Spleen (tissue), 7 donors: ENCODE results near the gene S100A6.
"Not testable (repeated sequence)": the region's sequence is repeated elsewhere in the genome, so short reads cannot be mapped to it uniquely, and the experiment has no call there.

Source experiments
- CTCF ChIP-seq, 11 experiments: fragments of 200-600 bp in 7 of 11; fragments of 450-650 bp in 4 of 11; sonication (generic) in 4 of 11; IDR thresholded peaks in 8 of 11; conservative IDR thresholded peaks in 3 of 11; 1 replicate in 7 of 11; 2 replicates in 4 of 11; pipeline versions ENCODE4 v1.4.0 to v1.8.0; 2016 to 2021; ENCODE audit warnings: antibody characterized with exemption in 11 of 11, inconsistent platforms in 4 of 11, mild to moderate bottlenecking in 1 of 11
- POLR2A ChIP-seq, 3 donors: fragments of 450-650 bp; IDR thresholded peaks; one replicate each; pipeline ENCODE4 v1.5.1; 2017; ENCODE audit warnings: antibody characterized with exemption in 3 of 3, mild to moderate bottlenecking in 1 of 3
- POLR2AphosphoS5 ChIP-seq, 3 donors: sonication (generic); formaldehyde crosslinking; IDR thresholded peaks; one replicate each; pipeline ENCODE4 v1.5.1; 2017; ENCODE audit warnings: antibody characterized with exemption in 3 of 3
- donor health status: DM: no; HTN: no; CAD: no; lungs with moderate emphysema.
- donor health status: DM: no; HTN: no; CAD: no.
- donor health status: DM: no; HTN: no; CAD: no.

DNA sequence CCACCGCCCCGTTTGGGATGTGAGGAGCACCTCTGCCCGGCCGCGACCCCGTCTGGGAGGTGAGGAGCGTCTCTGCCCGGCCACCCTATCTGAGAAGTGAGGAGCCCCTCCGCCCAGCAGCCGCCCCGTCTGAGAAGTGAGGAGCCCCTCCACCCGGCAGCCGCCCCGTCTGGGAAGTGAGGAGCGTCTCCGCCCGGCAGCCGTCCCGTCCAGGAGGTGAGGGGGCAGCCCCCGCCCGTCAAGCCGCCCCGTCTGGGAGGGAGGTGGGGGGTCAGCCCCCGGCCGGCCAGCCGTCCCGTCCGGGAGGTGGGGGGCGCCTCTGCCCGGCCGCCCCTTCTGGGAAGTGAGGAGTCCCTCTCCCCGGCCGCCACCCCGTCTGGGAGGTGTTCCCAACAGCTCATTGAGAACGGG, 39.3 kb upstream of the S100A6 start:
- not testable (repeated sequence) for TF ChIP-seq CTCF (IDR thresholded peaks at IDR 0.05 in 8 of 11, conservative IDR thresholded peaks at IDR 0.05 in 3 of 11); POLR2AphosphoS5 (IDR thresholded peaks at IDR 0.05); POLR2A (IDR thresholded peaks at IDR 0.05)
